Endothelial cell of umbilical vein (primary cell): ENCODE measurements around the gene H2BK1.

Experiments used
- CTCF ChIP-seq, 2 donors: IDR thresholded peaks; 1 replicate in 1 of 2; 2 replicates in 1 of 2; pipeline ENCODE4 v1.5.1; 2011; ENCODE audit warnings: low read length in 2 of 2, mild to moderate bottlenecking in 2 of 2, moderate library complexity in 2 of 2, control low read depth in 1 of 2, inconsistent platforms in 1 of 2, low read depth in 1 of 2; ENCODE audit not compliant: insufficient read depth in 1 of 2; ENCODE audit errors: extremely low read depth in 1 of 2
- EZH2 ChIP-seq: IDR thresholded peaks from 2 replicates; pipeline ENCODE4 v1.6.1; 2012; ENCODE audit warnings: borderline replicate concordance, low read depth, mild to moderate bottlenecking, moderate library complexity, low read length, inconsistent platforms; ENCODE audit not compliant: severe bottlenecking
- FOS ChIP-seq: IDR thresholded peaks from 2 replicates; pipeline ENCODE4 v1.6.1; 2011; ENCODE audit warnings: mild to moderate bottlenecking, low read length, moderate library complexity, borderline replicate concordance; ENCODE audit not compliant: insufficient read depth
- GATA2 ChIP-seq: IDR thresholded peaks from 2 replicates; pipeline ENCODE4 v1.7.0; 2011; ENCODE audit warnings: low read depth, mild to moderate bottlenecking, moderate library complexity, mixed read lengths, low read length; ENCODE audit not compliant: insufficient read length, insufficient read depth
- MAX ChIP-seq: IDR thresholded peaks from 2 replicates; pipeline ENCODE4 v1.6.1; 2011; ENCODE audit not compliant: insufficient read depth, insufficient read length
- MYC ChIP-seq: IDR thresholded peaks from one replicate; pipeline ENCODE4 v1.6.1; 2011; ENCODE audit warnings: mild to moderate bottlenecking, low read depth, low read length
- POLR2A ChIP-seq: IDR thresholded peaks from 2 replicates; pipeline ENCODE4 v1.6.1; 2012; ENCODE audit warnings: low read depth, mild to moderate bottlenecking, control low read depth, low read length
- POLR2AphosphoS5 ChIP-seq: IDR thresholded peaks from 2 replicates; pipeline ENCODE4 v1.6.1; 2012; ENCODE audit warnings: low read depth, mild to moderate bottlenecking, control low read depth, low read length, moderate library complexity; ENCODE audit not compliant: insufficient read depth

GRCh38 chr7:151197932-151198331 lies 12.4 kb downstream of the H2BK1 start:
- no peak for TF ChIP-seq CTCF (IDR thresholded peaks at IDR 0.05; ENCODE audit: extremely low read depth in 1 of 2, insufficient read depth in 1 of 2, low read depth in 1 of 2, low read length in 2 of 2)
- TF ChIP-seq POLR2AphosphoS5 = no peak
- no peak for TF ChIP-seq POLR2A
- TF ChIP-seq EZH2 = no peak
- no peak for TF ChIP-seq FOS
- TF ChIP-seq MAX = no peak
- no peak for TF ChIP-seq MYC
- no peak for TF ChIP-seq GATA2
